HEK293 (cell line): ENCODE results near the gene PIM1.

Experiments
- FEZF1 ChIP-seq: fragments of 450-650 bp; formaldehyde crosslinking; IDR thresholded peaks from 2 replicates; pipeline ENCODE4 v1.5.1; 2016; ENCODE audit warnings: missing biosample characterization, missing genetic modification characterization
- KLF7 ChIP-seq: fragments of 450-650 bp; formaldehyde crosslinking; IDR thresholded peaks from 2 replicates; pipeline ENCODE4 v1.5.1; 2016; ENCODE audit warnings: missing biosample characterization, missing genetic modification characterization, borderline replicate concordance
- KLF9 ChIP-seq: fragments of 450-650 bp; formaldehyde crosslinking; IDR thresholded peaks from 2 replicates; pipeline ENCODE4 v1.5.1; 2016; ENCODE audit warnings: missing biosample characterization, missing genetic modification characterization, low read depth
- MZF1 ChIP-seq: fragments of 450-650 bp; formaldehyde crosslinking; IDR thresholded peaks from 2 replicates; pipeline ENCODE4 v1.5.1; 2017; ENCODE audit warnings: missing biosample characterization, missing genetic modification characterization, borderline replicate concordance
- SP2 ChIP-seq: fragments of 450-650 bp; formaldehyde crosslinking; IDR thresholded peaks from 2 replicates; pipeline ENCODE4 v1.5.1; 2016; ENCODE audit warnings: missing biosample characterization, missing genetic modification characterization
- SP7 ChIP-seq: fragments of 450-650 bp; formaldehyde crosslinking; IDR thresholded peaks from 2 replicates; pipeline ENCODE4 v1.5.1; 2016; ENCODE audit warnings: missing biosample characterization, missing genetic modification characterization
- YY1 ChIP-seq: fragments of 450-650 bp; formaldehyde crosslinking; IDR thresholded peaks from 2 replicates; pipeline ENCODE4 v1.5.1; 2018; ENCODE audit warnings: missing biosample characterization, missing genetic modification characterization
- YY2 ChIP-seq: fragments of 450-650 bp; formaldehyde crosslinking; IDR thresholded peaks from 2 replicates; pipeline ENCODE4 v1.5.1; 2016; ENCODE audit warnings: missing biosample characterization, missing genetic modification characterization
- ZBTB1 ChIP-seq: fragments of 450-650 bp; formaldehyde crosslinking; IDR thresholded peaks from 2 replicates; pipeline ENCODE4 v1.5.1; 2016; ENCODE audit warnings: missing biosample characterization, missing genetic modification characterization
- ZBTB21 ChIP-seq: fragments of 450-650 bp; formaldehyde crosslinking; IDR thresholded peaks from 2 replicates; pipeline ENCODE4 v1.5.1; 2017; ENCODE audit warnings: missing biosample characterization, missing genetic modification characterization
- ZNF121 ChIP-seq: fragments of 450-650 bp; formaldehyde crosslinking; IDR thresholded peaks from 2 replicates; pipeline ENCODE4 v1.5.1; 2016; ENCODE audit warnings: missing biosample characterization, missing genetic modification characterization
- ZNF132 ChIP-seq: fragments of 450-650 bp; formaldehyde crosslinking; IDR thresholded peaks from 2 replicates; pipeline ENCODE4 v1.5.1; 2017; ENCODE audit warnings: missing biosample characterization, missing genetic modification characterization, borderline replicate concordance
- ZNF138 ChIP-seq: fragments of 450-650 bp; formaldehyde crosslinking; IDR thresholded peaks from 2 replicates; pipeline ENCODE4 v1.5.1; 2016; ENCODE audit warnings: missing biosample characterization, missing genetic modification characterization, borderline replicate concordance
- ZNF16 ChIP-seq: fragments of 450-650 bp; formaldehyde crosslinking; IDR thresholded peaks from 2 replicates; pipeline ENCODE4 v1.5.1; 2016; ENCODE audit warnings: low read depth, missing biosample characterization, missing genetic modification characterization
- ZNF174 ChIP-seq: fragments of 450-650 bp; formaldehyde crosslinking; IDR thresholded peaks from 2 replicates; pipeline ENCODE4 v1.5.0; 2017; ENCODE audit warnings: missing biosample characterization, mild to moderate bottlenecking, missing genetic modification characterization
- ZNF221 ChIP-seq: fragments of 450-650 bp; formaldehyde crosslinking; IDR thresholded peaks from 2 replicates; pipeline ENCODE4 v1.5.1; 2017; ENCODE audit warnings: missing biosample characterization, missing genetic modification characterization, borderline replicate concordance
- ZNF23 ChIP-seq: fragments of 450-650 bp; formaldehyde crosslinking; IDR thresholded peaks from 2 replicates; pipeline ENCODE4 v1.5.1; 2016; ENCODE audit warnings: missing biosample characterization, missing genetic modification characterization, borderline replicate concordance
- ZNF416 ChIP-seq: fragments of 450-650 bp; formaldehyde crosslinking; IDR thresholded peaks from 2 replicates; pipeline ENCODE4 v1.5.1; 2016; ENCODE audit warnings: missing biosample characterization, missing genetic modification characterization
- ZNF510 ChIP-seq: fragments of 450-650 bp; formaldehyde crosslinking; IDR thresholded peaks from 2 replicates; pipeline ENCODE4 v1.5.1; 2018; ENCODE audit warnings: mild to moderate bottlenecking, missing genetic modification characterization, missing biosample characterization; ENCODE audit not compliant: insufficient replicate concordance
- ZNF518A ChIP-seq: fragments of 450-650 bp; formaldehyde crosslinking; conservative IDR thresholded peaks from 2 replicates; pipeline ENCODE4 v1.5.1; 2016; ENCODE audit warnings: low read depth, missing biosample characterization, missing genetic modification characterization
- ZNF561 ChIP-seq: fragments of 450-650 bp; IDR thresholded peaks from 2 replicates; pipeline ENCODE4 v1.5.1; 2018; ENCODE audit warnings: missing biosample characterization, missing genetic modification characterization, borderline replicate concordance
- ZNF585B ChIP-seq: fragments of 450-650 bp; formaldehyde crosslinking; IDR thresholded peaks from 2 replicates; pipeline ENCODE4 v1.5.1; 2016; ENCODE audit warnings: missing biosample characterization, missing genetic modification characterization
- ZNF660 ChIP-seq: fragments of 450-650 bp; IDR thresholded peaks from 2 replicates; pipeline ENCODE4 v1.5.1; 2018; ENCODE audit warnings: missing biosample characterization, mild to moderate bottlenecking, missing genetic modification characterization
- ZNF670 ChIP-seq: fragments of 450-650 bp; formaldehyde crosslinking; IDR thresholded peaks from 2 replicates; pipeline ENCODE4 v1.5.1; 2016; ENCODE audit warnings: missing biosample characterization, missing genetic modification characterization, low read depth
- ZNF704 ChIP-seq: fragments of 450-650 bp; formaldehyde crosslinking; IDR thresholded peaks from 2 replicates; pipeline ENCODE4 v1.5.1; 2016; ENCODE audit warnings: missing biosample characterization, missing genetic modification characterization
- ZNF747 ChIP-seq: fragments of 450-650 bp; formaldehyde crosslinking; IDR thresholded peaks from 2 replicates; pipeline ENCODE4 v1.5.1; 2016; ENCODE audit warnings: missing biosample characterization, missing genetic modification characterization
- ZNF76 ChIP-seq: fragments of 450-650 bp; formaldehyde crosslinking; IDR thresholded peaks from 2 replicates; pipeline ENCODE4; 2016; ENCODE audit warnings: low read depth, missing biosample characterization, missing genetic modification characterization, borderline replicate concordance
- ZNF791 ChIP-seq: fragments of 450-650 bp; formaldehyde crosslinking; IDR thresholded peaks from 2 replicates; pipeline ENCODE4 v1.5.1; 2016; ENCODE audit warnings: missing biosample characterization, missing genetic modification characterization
- ZSCAN23 ChIP-seq: fragments of 450-650 bp; formaldehyde crosslinking; IDR thresholded peaks from 2 replicates; pipeline ENCODE4 v1.5.1; 2016; ENCODE audit warnings: missing biosample characterization, missing genetic modification characterization
- ZSCAN30 ChIP-seq: fragments of 450-650 bp; IDR thresholded peaks from 2 replicates; pipeline ENCODE4 v1.5.1; 2018; ENCODE audit warnings: missing biosample characterization, mild to moderate bottlenecking, missing genetic modification characterization, moderate library complexity
- TF ChIP-seq, protein P1 (sequence below): fragments of 450-650 bp; formaldehyde crosslinking; IDR thresholded peaks from 2 replicates; pipeline ENCODE4 v1.5.1; 2016; ENCODE audit warnings: missing biosample characterization, missing genetic modification characterization, low read depth

The PIM1 gene

DNA sequence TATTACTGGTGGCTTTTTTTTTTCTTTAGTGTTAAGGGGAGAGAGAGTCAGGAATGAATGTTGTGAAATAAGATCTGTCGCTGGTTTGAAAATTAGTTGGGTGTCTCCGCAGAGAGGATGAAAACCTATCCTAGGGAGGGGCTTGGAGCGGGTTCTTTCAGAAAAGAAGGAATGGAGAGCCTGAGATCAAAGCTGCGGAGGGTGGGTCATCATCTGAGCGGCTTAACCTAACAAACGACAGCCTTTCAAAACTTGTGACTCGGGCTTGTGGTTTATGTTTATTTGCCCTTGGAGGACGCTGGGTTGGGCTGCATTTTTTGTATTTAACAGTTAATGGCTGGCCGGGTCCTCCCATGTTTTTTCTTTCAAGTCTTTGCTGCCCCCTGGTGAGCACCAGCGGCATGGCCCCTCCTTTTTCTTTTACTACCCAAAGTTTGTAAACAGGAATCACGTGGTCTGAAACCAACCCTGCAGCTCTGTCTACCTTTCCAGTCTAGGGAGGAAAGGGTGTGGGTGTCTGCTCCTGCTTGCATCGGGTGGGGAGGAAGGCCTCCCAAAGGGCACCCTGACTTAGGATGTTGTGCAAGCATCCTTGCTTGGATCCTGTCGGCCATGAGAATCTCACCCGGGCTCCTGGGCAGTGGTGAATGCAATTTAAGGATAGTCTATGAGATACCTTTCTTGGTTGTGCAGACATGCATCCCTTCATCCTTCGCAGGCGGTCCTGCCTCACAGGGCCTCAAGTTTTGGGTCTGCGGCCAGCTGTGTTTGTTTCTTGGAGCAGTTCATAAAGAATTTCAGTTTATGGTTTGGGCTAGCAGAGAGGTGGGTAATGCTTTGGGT is 2.2 kb downstream of the PIM1 start (continued):
- TF ChIP-seq ZNF704: no peak
- TF ChIP-seq ZNF76 (tag by site-specific recombination): 0 out of 2 replicates have a peak, but pooled peaks have one; percentile 35
- TF ChIP-seq ZSCAN23: no peak
- no peak for TF ChIP-seq ZNF132 (tag by site-specific recombination)
- TF ChIP-seq ZNF174 (tag by site-specific recombination): no peak
- no peak for TF ChIP-seq ZNF791 (tag by site-specific recombination)
- TF ChIP-seq KLF7: peak; percentile 91; the same call in 1 of the 2 replicates
- peak; percentile 94 for TF ChIP-seq ZSCAN30 (tag by site-specific recombination)
- no peak for TF ChIP-seq ZNF747 (tag by site-specific recombination)
- peak; percentile 78 for TF ChIP-seq SP2
- TF ChIP-seq ZNF585B (tag by site-specific recombination): no peak
- no peak for TF ChIP-seq YY2
- TF ChIP-seq ZNF660 (tag by site-specific recombination): peak; percentile 100
- TF ChIP-seq ZNF416 (tag by site-specific recombination): no peak
- no peak; the same call in 1 of the 2 replicates for TF ChIP-seq YY1 (tag by site-specific recombination)
- TF ChIP-seq ZNF121 (tag by site-specific recombination): no peak
- peak; percentile 91 for TF ChIP-seq SP7 (tag by site-specific recombination)
- TF ChIP-seq KLF9: peak; percentile 56; the same call in 1 of the 2 replicates
- no peak for TF ChIP-seq ZNF16 (tag by site-specific recombination)
- no peak for TF ChIP-seq ZNF221 (tag by site-specific recombination)
- no peak for TF ChIP-seq ZNF518A (tag by site-specific recombination)
- no peak for TF ChIP-seq ZBTB1 (tag by site-specific recombination)
- TF ChIP-seq ZNF510 (tag by site-specific recombination): no peak
- TF ChIP-seq ZNF670 (tag by site-specific recombination): no peak
- TF ChIP-seq FEZF1 (tag by site-specific recombination): peak; percentile 71
- TF ChIP-seq, protein P1, sequence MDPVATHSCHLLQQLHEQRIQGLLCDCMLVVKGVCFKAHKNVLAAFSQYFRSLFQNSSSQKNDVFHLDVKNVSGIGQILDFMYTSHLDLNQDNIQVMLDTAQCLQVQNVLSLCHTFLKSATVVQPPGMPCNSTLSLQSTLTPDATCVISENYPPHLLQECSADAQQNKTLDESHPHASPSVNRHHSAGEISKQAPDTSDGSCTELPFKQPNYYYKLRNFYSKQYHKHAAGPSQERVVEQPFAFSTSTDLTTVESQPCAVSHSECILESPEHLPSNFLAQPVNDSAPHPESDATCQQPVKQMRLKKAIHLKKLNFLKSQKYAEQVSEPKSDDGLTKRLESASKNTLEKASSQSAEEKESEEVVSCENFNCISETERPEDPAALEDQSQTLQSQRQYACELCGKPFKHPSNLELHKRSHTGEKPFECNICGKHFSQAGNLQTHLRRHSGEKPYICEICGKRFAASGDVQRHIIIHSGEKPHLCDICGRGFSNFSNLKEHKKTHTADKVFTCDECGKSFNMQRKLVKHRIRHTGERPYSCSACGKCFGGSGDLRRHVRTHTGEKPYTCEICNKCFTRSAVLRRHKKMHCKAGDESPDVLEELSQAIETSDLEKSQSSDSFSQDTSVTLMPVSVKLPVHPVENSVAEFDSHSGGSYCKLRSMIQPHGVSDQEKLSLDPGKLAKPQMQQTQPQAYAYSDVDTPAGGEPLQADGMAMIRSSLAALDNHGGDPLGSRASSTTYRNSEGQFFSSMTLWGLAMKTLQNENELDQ (tag by site-specific recombination): no peak
- peak; percentile 89 for TF ChIP-seq ZNF561 (tag by site-specific recombination)
- no peak for TF ChIP-seq ZNF138 (tag by site-specific recombination)
- no peak; the same call in 1 of the 2 replicates for TF ChIP-seq ZBTB21 (tag by site-specific recombination)
- TF ChIP-seq ZNF23 (tag by site-specific recombination): no peak
- no peak for TF ChIP-seq MZF1 (tag by site-specific recombination)
